ENCODE data around the gene DLG2.

DLG2 gene

GRCh38 chr11:83574519-83574918 lies 2052.6 kb downstream of the DLG2 start:
- H3K4me1 ChIP-seq (ENCODE audit: control insufficient read depth, insufficient read depth, low read length), result no peaks in the 10 kb centered on the region
- no peak overlapping the region for H3K4me3 ChIP-seq (ENCODE audit: low read depth, low read length)
- H3K27me3 ChIP-seq (ENCODE audit: control insufficient read depth, insufficient read depth, low read length), result no peaks in the 10 kb centered on the region
- H3K9ac ChIP-seq (ENCODE audit: low read depth, low read length), result no peak overlapping the region
- no peaks in the 10 kb centered on the region for H3K36me3 ChIP-seq (ENCODE audit: control insufficient read depth, insufficient read depth, low read length)
- H3K9me3 ChIP-seq (ENCODE audit: control insufficient read depth, insufficient read depth, low read length), result no peaks in the 10 kb centered on the region

GRCh38 chr11:83572581-83573496 lies 2054.3 kb downstream of the DLG2 start:
- Histone ChIP-seq H3K9me3 (ENCODE audit: control insufficient read depth, insufficient read depth, low read length) (no peaks in the 10 kb centered on the region), H3K27me3 (ENCODE audit: control insufficient read depth, insufficient read depth, low read length) (no peaks in the 10 kb centered on the region), H3K9ac (ENCODE audit: low read depth, low read length) (no peak overlapping the region), H3K36me3 (ENCODE audit: control insufficient read depth, insufficient read depth, low read length) (no peaks in the 10 kb centered on the region), H3K4me1 (ENCODE audit: control insufficient read depth, insufficient read depth, low read length) (no peaks in the 10 kb centered on the region), H3K4me3 (ENCODE audit: low read depth, low read length) (no peak overlapping the region)

- no peak overlapping the region for H3K9ac ChIP-seq (ENCODE audit: low read depth, low read length)
- no peaks in the 10 kb centered on the region for H3K4me1 ChIP-seq (ENCODE audit: control insufficient read depth, insufficient read depth, low read length)
- no peaks in the 10 kb centered on the region for H3K9me3 ChIP-seq (ENCODE audit: control insufficient read depth, insufficient read depth, low read length)
- H3K36me3 ChIP-seq (ENCODE audit: control insufficient read depth, insufficient read depth, low read length), result no peaks in the 10 kb centered on the region
- no peak overlapping the region for H3K4me3 ChIP-seq (ENCODE audit: low read depth, low read length)
- no peaks in the 10 kb centered on the region for H3K27me3 ChIP-seq (ENCODE audit: control insufficient read depth, insufficient read depth, low read length)
Measured at GRCh38 chr11:83571302-83571701, 2055.8 kb downstream of the DLG2 start.

GRCh38 chr11:83569134-83569805 lies 2057.9 kb downstream of the DLG2 start:
- Histone ChIP-seq H3K4me1 (ENCODE audit: control insufficient read depth, insufficient read depth, low read length) (no peaks in the 10 kb centered on the region), H3K9me3 (ENCODE audit: control insufficient read depth, insufficient read depth, low read length) (no peaks in the 10 kb centered on the region), H3K9ac (ENCODE audit: low read depth, low read length) (no peak overlapping the region), H3K27me3 (ENCODE audit: control insufficient read depth, insufficient read depth, low read length) (no peaks in the 10 kb centered on the region), H3K36me3 (ENCODE audit: control insufficient read depth, insufficient read depth, low read length) (no peaks in the 10 kb centered on the region), H3K4me3 (ENCODE audit: low read depth, low read length) (no peak overlapping the region)

GRCh38 chr11:83568516-83568915 lies 2058.6 kb downstream of the DLG2 start:
- H3K27me3 ChIP-seq (ENCODE audit: control insufficient read depth, insufficient read depth, low read length), result no peaks in the 10 kb centered on the region
- H3K4me1 ChIP-seq (ENCODE audit: control insufficient read depth, insufficient read depth, low read length), result no peaks in the 10 kb centered on the region

GRCh38 chr11:83566950-83567349 lies 2060.2 kb downstream of the DLG2 start:
- no peak overlapping the region for H3K9ac ChIP-seq (ENCODE audit: low read depth, low read length)
- no peaks in the 10 kb centered on the region for H3K9me3 ChIP-seq (ENCODE audit: control insufficient read depth, insufficient read depth, low read length)
- H3K4me1 ChIP-seq (ENCODE audit: control insufficient read depth, insufficient read depth, low read length), result no peaks in the 10 kb centered on the region

More at GRCh38 chr11:83568516-83568915, 2058.6 kb downstream of the DLG2 start:
- H3K36me3 ChIP-seq (ENCODE audit: control insufficient read depth, insufficient read depth, low read length), result no peaks in the 10 kb centered on the region
- no peaks in the 10 kb centered on the region for H3K9me3 ChIP-seq (ENCODE audit: control insufficient read depth, insufficient read depth, low read length)
- no peak overlapping the region for H3K9ac ChIP-seq (ENCODE audit: low read depth, low read length)
- no peak overlapping the region for H3K4me3 ChIP-seq (ENCODE audit: low read depth, low read length)

GRCh38 chr11:83564870-83565269 lies 2062.3 kb downstream of the DLG2 start:
- Histone ChIP-seq H3K9ac (ENCODE audit: low read depth, low read length) (no peak overlapping the region), H3K9me3 (ENCODE audit: control insufficient read depth, insufficient read depth, low read length) (no peaks in the 10 kb centered on the region), H3K27me3 (ENCODE audit: control insufficient read depth, insufficient read depth, low read length) (no peaks in the 10 kb centered on the region), H3K4me1 (ENCODE audit: control insufficient read depth, insufficient read depth, low read length) (no peaks in the 10 kb centered on the region), H3K4me3 (ENCODE audit: low read depth, low read length) (no peak overlapping the region), H3K36me3 (ENCODE audit: control insufficient read depth, insufficient read depth, low read length) (no peaks in the 10 kb centered on the region)

More at GRCh38 chr11:83566950-83567349, 2060.2 kb downstream of the DLG2 start:
- H3K36me3 ChIP-seq (ENCODE audit: control insufficient read depth, insufficient read depth, low read length), result no peaks in the 10 kb centered on the region
- no peaks in the 10 kb centered on the region for H3K27me3 ChIP-seq (ENCODE audit: control insufficient read depth, insufficient read depth, low read length)
- H3K4me3 ChIP-seq (ENCODE audit: low read depth, low read length), result no peak overlapping the region

- H3K27me3 ChIP-seq (ENCODE audit: control insufficient read depth, insufficient read depth, low read length), result no peaks in the 10 kb centered on the region
- H3K4me1 ChIP-seq (ENCODE audit: control insufficient read depth, insufficient read depth, low read length), result no peaks in the 10 kb centered on the region
- H3K4me3 ChIP-seq (ENCODE audit: low read depth, low read length), result no peak overlapping the region
- H3K36me3 ChIP-seq (ENCODE audit: control insufficient read depth, insufficient read depth, low read length), result no peaks in the 10 kb centered on the region
- H3K9ac ChIP-seq (ENCODE audit: low read depth, low read length), result no peak overlapping the region
- H3K9me3 ChIP-seq (ENCODE audit: control insufficient read depth, insufficient read depth, low read length), result no peaks in the 10 kb centered on the region
Measured at GRCh38 chr11:83558281-83558680, 2068.9 kb downstream of the DLG2 start.

- H3K27me3 ChIP-seq (ENCODE audit: control insufficient read depth, insufficient read depth, low read length), result no peaks in the 10 kb centered on the region
- no peak overlapping the region for H3K4me3 ChIP-seq (ENCODE audit: low read depth, low read length)
- H3K36me3 ChIP-seq (ENCODE audit: control insufficient read depth, insufficient read depth, low read length), result no peaks in the 10 kb centered on the region
- no peaks in the 10 kb centered on the region for H3K4me1 ChIP-seq (ENCODE audit: control insufficient read depth, insufficient read depth, low read length)
- no peak overlapping the region for H3K9ac ChIP-seq (ENCODE audit: low read depth, low read length)
- no peaks in the 10 kb centered on the region for H3K9me3 ChIP-seq (ENCODE audit: control insufficient read depth, insufficient read depth, low read length)
Measured at GRCh38 chr11:83557653-83558052, 2069.5 kb downstream of the DLG2 start.

- H3K4me1 ChIP-seq (ENCODE audit: control insufficient read depth, insufficient read depth, low read length), result no peaks in the 10 kb centered on the region
- H3K9me3 ChIP-seq (ENCODE audit: control insufficient read depth, insufficient read depth, low read length), result no peaks in the 10 kb centered on the region
- no peaks in the 10 kb centered on the region for H3K36me3 ChIP-seq (ENCODE audit: control insufficient read depth, insufficient read depth, low read length)
- H3K4me3 ChIP-seq (ENCODE audit: low read depth, low read length), result no peak overlapping the region
- no peak overlapping the region for H3K9ac ChIP-seq (ENCODE audit: low read depth, low read length)
- no peaks in the 10 kb centered on the region for H3K27me3 ChIP-seq (ENCODE audit: control insufficient read depth, insufficient read depth, low read length)
Measured at GRCh38 chr11:83554876-83555275, 2072.3 kb downstream of the DLG2 start.

- Histone ChIP-seq H3K9me3 (ENCODE audit: control insufficient read depth, insufficient read depth, low read length) (no peaks in the 10 kb centered on the region), H3K4me1 (ENCODE audit: control insufficient read depth, insufficient read depth, low read length) (no peaks in the 10 kb centered on the region), H3K4me3 (ENCODE audit: low read depth, low read length) (no peak overlapping the region), H3K36me3 (ENCODE audit: control insufficient read depth, insufficient read depth, low read length) (no peaks in the 10 kb centered on the region), H3K9ac (ENCODE audit: low read depth, low read length) (no peak overlapping the region), H3K27me3 (ENCODE audit: control insufficient read depth, insufficient read depth, low read length) (no peaks in the 10 kb centered on the region)
Measured at GRCh38 chr11:83549984-83550667, 2077.0 kb downstream of the DLG2 start.
